ENCODE data around the gene PPM1H. TPM values are rescaled to one million over a fixed set of nuclear protein-coding genes. Genes with fewer than 3 reads are reported as not detected.

Gene PPM1H
- total and polyA plus RNA-seq, 4 donors: 2.3 to 7.2 (median 4.1) TPM

- no peaks in the 10 kb centered on the region for H3K9me3 ChIP-seq (ENCODE audit: control insufficient read depth in 4 of 4, low read length in 3 of 4)
- TF ChIP-seq RAD21 (IDR thresholded peaks at IDR 0.05) (no peak), FOXA1 (IDR thresholded peaks at IDR 0.05) (no peak), CTCF (IDR thresholded peaks at IDR 0.05; ENCODE audit: low read depth, low read length, missing input control) (no peak), SP1 (IDR thresholded peaks at IDR 0.05) (no peak), HNF4A (conservative IDR thresholded peaks at IDR 0.05) (no peak)
- no peak overlapping the region for H3K4me3 ChIP-seq (ENCODE audit: low read depth in 1 of 3, low read length in 3 of 3)
- H3K4me1 ChIP-seq (ENCODE audit: control insufficient read depth in 4 of 4, insufficient read depth in 4 of 4, low read length in 3 of 4): peaks cover 4 to 18% (median 6%) of the 10 kb centered on the region in 4 donors
- H3K27me3 ChIP-seq (ENCODE audit: control insufficient read depth in 4 of 4, insufficient read depth in 4 of 4, low read length in 3 of 4): no peaks in the 10 kb centered on the region
- H3K27ac ChIP-seq (ENCODE audit: low read depth in 1 of 2, low read length in 2 of 2): no peak overlapping the region
- no peak overlapping the region for H3K9ac ChIP-seq (ENCODE audit: low read depth in 1 of 2, low read length in 2 of 2)
- no peaks in the 10 kb centered on the region for H3K36me3 ChIP-seq (ENCODE audit: control insufficient read depth in 4 of 4, insufficient read depth in 3 of 4, low read depth in 1 of 4, low read length in 3 of 4)
- DNase-seq (ENCODE audit: low spot score): no peak
- WGBS: 69% methylated on average over 2 of the region's 2 CpGs
Measured at GRCh38 chr12:62622177-62622576, 312.8 kb downstream of the PPM1H start.

- H3K4me1 ChIP-seq (ENCODE audit: control insufficient read depth in 4 of 4, insufficient read depth in 4 of 4, low read length in 3 of 4): peaks cover 4 to 18% (median 6%) of the 10 kb centered on the region in 4 donors
- 70% methylated on average over 8 of the region's 8 CpGs for WGBS
- TF ChIP-seq NR2F2 (IDR thresholded peaks at IDR 0.05): no peak
- no peak for TF ChIP-seq CTCF (IDR thresholded peaks at IDR 0.05; ENCODE audit: low read depth, low read length, missing input control)
- no peak for TF ChIP-seq FOXA2 (IDR thresholded peaks at IDR 0.05)
- TF ChIP-seq FOXA1 (IDR thresholded peaks at IDR 0.05): no peak
- TF ChIP-seq HNF4G (IDR thresholded peaks at IDR 0.05): no peak
- TF ChIP-seq, protein P1, sequence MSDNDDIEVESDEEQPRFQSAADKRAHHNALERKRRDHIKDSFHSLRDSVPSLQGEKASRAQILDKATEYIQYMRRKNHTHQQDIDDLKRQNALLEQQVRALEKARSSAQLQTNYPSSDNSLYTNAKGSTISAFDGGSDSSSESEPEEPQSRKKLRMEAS (IDR thresholded peaks at IDR 0.05): no peak
- no peak for TF ChIP-seq SP1 (IDR thresholded peaks at IDR 0.05)
- TF ChIP-seq YY1 (IDR thresholded peaks at IDR 0.05): no peak
- TF ChIP-seq JUND (IDR thresholded peaks at IDR 0.05): no peak
- TF ChIP-seq, protein P2, sequence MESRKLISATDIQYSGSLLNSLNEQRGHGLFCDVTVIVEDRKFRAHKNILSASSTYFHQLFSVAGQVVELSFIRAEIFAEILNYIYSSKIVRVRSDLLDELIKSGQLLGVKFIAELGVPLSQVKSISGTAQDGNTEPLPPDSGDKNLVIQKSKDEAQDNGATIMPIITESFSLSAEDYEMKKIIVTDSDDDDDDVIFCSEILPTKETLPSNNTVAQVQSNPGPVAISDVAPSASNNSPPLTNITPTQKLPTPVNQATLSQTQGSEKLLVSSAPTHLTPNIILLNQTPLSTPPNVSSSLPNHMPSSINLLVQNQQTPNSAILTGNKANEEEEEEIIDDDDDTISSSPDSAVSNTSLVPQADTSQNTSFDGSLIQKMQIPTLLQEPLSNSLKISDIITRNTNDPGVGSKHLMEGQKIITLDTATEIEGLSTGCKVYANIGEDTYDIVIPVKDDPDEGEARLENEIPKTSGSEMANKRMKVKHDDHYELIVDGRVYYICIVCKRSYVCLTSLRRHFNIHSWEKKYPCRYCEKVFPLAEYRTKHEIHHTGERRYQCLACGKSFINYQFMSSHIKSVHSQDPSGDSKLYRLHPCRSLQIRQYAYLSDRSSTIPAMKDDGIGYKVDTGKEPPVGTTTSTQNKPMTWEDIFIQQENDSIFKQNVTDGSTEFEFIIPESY (IDR thresholded peaks at IDR 0.05): no peak
- no peak overlapping the region for H3K27ac ChIP-seq (ENCODE audit: low read depth in 1 of 2, low read length in 2 of 2)
- H3K27me3 ChIP-seq (ENCODE audit: control insufficient read depth in 4 of 4, insufficient read depth in 4 of 4, low read length in 3 of 4): no peaks in the 10 kb centered on the region
- no peaks in the 10 kb centered on the region for H3K9me3 ChIP-seq (ENCODE audit: control insufficient read depth in 4 of 4, low read length in 3 of 4)
- no peak for DNase-seq (ENCODE audit: low spot score)
- no peak overlapping the region for H3K9ac ChIP-seq (ENCODE audit: low read depth in 1 of 2, low read length in 2 of 2)
- no peaks in the 10 kb centered on the region for H3K36me3 ChIP-seq (ENCODE audit: control insufficient read depth in 4 of 4, insufficient read depth in 3 of 4, low read depth in 1 of 4, low read length in 3 of 4)
- H3K4me3 ChIP-seq (ENCODE audit: low read depth in 1 of 3, low read length in 3 of 3): no peak overlapping the region
Measured at GRCh38 chr12:62621101-62621638, 313.8 kb downstream of the PPM1H start.

Measured in liver (tissue), 9 donors.